Mucosa of rectum (tissue), 2 donors: ENCODE measurements around the gene ABCC10.

ENCODE experiments used
- H3K27ac ChIP-seq, 2 donors: one replicate each; pipeline ENCODE4 v1.7.0; 2013; ENCODE audit warnings: inconsistent platforms in 2 of 2, low read depth in 2 of 2, low read length in 2 of 2
- H3K27me3 ChIP-seq, 2 donors: one replicate each; pipeline ENCODE4 v1.7.0; 2013; ENCODE audit warnings: low read length in 2 of 2; ENCODE audit not compliant: control insufficient read depth in 2 of 2, insufficient read depth in 2 of 2
- H3K36me3 ChIP-seq, 2 donors: one replicate each; pipeline ENCODE4 v1.7.0; 2013; ENCODE audit warnings: low read length in 2 of 2; ENCODE audit not compliant: control insufficient read depth in 2 of 2, insufficient read depth in 2 of 2
- H3K4me1 ChIP-seq, 2 donors: one replicate each; pipeline ENCODE4 v1.7.0; 2013; ENCODE audit warnings: low read length in 2 of 2, mild to moderate bottlenecking in 1 of 2; ENCODE audit not compliant: control insufficient read depth in 2 of 2, insufficient read depth in 2 of 2
- H3K4me3 ChIP-seq, 2 donors: one replicate each; pipeline ENCODE4 v1.7.0; 2013; ENCODE audit warnings: low read length in 2 of 2
- H3K9ac ChIP-seq, 2 donors: one replicate each; pipeline ENCODE4 v1.7.0; 2013; ENCODE audit warnings: low read length in 2 of 2, low read depth in 1 of 2, mild to moderate bottlenecking in 1 of 2
- H3K9me3 ChIP-seq, 2 donors: one replicate each; pipeline ENCODE4 v1.7.0; 2013; ENCODE audit warnings: low read length in 2 of 2; ENCODE audit not compliant: control insufficient read depth in 2 of 2
- donor health status: healthy.
- donor health status: Normal muscosa, but diverticular disease.

ABCC10 gene

GRCh38 chr6:43478008-43478372, 50.6 kb downstream of the ABCC10 start:
- H3K27me3 ChIP-seq, result no peaks in the 10 kb centered on the region
- no peaks in the 10 kb centered on the region for H3K9me3 ChIP-seq
- peak overlapping the region; percentile 43 to 58 for H3K27ac ChIP-seq
- H3K4me3 ChIP-seq, result peak overlapping the region; percentile 76 to 83
- H3K4me1 ChIP-seq, result peaks cover 8 to 11% of the 10 kb centered on the region in 2 donors
- H3K36me3 ChIP-seq, result no peaks in the 10 kb centered on the region
- H3K9ac ChIP-seq, result peak overlapping the region; percentile 67 to 85

GRCh38 chr6:43481075-43481474, 53.7 kb downstream of the ABCC10 start:
- no peak overlapping the region for H3K9ac ChIP-seq
- no peaks in the 10 kb centered on the region for H3K36me3 ChIP-seq
- H3K9me3 ChIP-seq, result no peaks in the 10 kb centered on the region
- no peaks in the 10 kb centered on the region for H3K27me3 ChIP-seq
- H3K4me1 ChIP-seq, result peaks cover 8 to 11% of the 10 kb centered on the region in 2 donors
- no peak overlapping the region for H3K27ac ChIP-seq
- no peak overlapping the region for H3K4me3 ChIP-seq

GRCh38 chr6:43481591-43482236, 54.4 kb downstream of the ABCC10 start:
- Histone ChIP-seq H3K4me1 (peaks cover 8 to 11% of the 10 kb centered on the region in 2 donors), H3K4me3 (no peak overlapping the region), H3K27me3 (no peaks in the 10 kb centered on the region), H3K9me3 (no peaks in the 10 kb centered on the region), H3K27ac (no peak overlapping the region), H3K9ac (no peak overlapping the region), H3K36me3 (no peaks in the 10 kb centered on the region)

- Histone ChIP-seq H3K27me3 (no peaks in the 10 kb centered on the region), H3K9ac (no peak overlapping the region), H3K36me3 (no peaks in the 10 kb centered on the region), H3K9me3 (no peaks in the 10 kb centered on the region), H3K4me3 (no peak overlapping the region), H3K4me1 (peaks cover 0 to 8% of the 10 kb centered on the region in 2 donors), H3K27ac (no peak overlapping the region)
These were observed 61.4 kb downstream of the ABCC10 start for GRCh38 chr6:43488667-43489276.

GRCh38 chr6:43489277-43490072, 62.1 kb downstream of the ABCC10 start:
- no peak overlapping the region for H3K4me3 ChIP-seq
- no peak overlapping the region for H3K9ac ChIP-seq
- no peaks in the 10 kb centered on the region for H3K9me3 ChIP-seq
- H3K27ac ChIP-seq, result no peak overlapping the region
- H3K27me3 ChIP-seq, result no peaks in the 10 kb centered on the region
- peaks cover 0 to 2% of the 10 kb centered on the region in 2 donors for H3K36me3 ChIP-seq
- H3K4me1 ChIP-seq, result peaks cover 0 to 8% of the 10 kb centered on the region in 2 donors

- no peak overlapping the region for H3K9ac ChIP-seq
- H3K4me3 ChIP-seq, result no peak overlapping the region
- H3K4me1 ChIP-seq, result peaks cover 0 to 9% of the 10 kb centered on the region in 2 donors
- no peaks in the 10 kb centered on the region for H3K9me3 ChIP-seq
- H3K27ac ChIP-seq, result no peak overlapping the region
- H3K36me3 ChIP-seq, result peaks cover 0 to 2% of the 10 kb centered on the region in 2 donors
- H3K27me3 ChIP-seq, result no peaks in the 10 kb centered on the region
These were observed 63.2 kb downstream of the ABCC10 start for GRCh38 chr6:43490523-43490939.

- Histone ChIP-seq H3K4me1 (peaks cover 0 to 11% of the 10 kb centered on the region in 2 donors), H3K9ac (no peak overlapping the region), H3K36me3 (peaks cover 0 to 2% of the 10 kb centered on the region in 2 donors), H3K9me3 (no peaks in the 10 kb centered on the region), H3K4me3 (no peak overlapping the region), H3K27me3 (no peaks in the 10 kb centered on the region), H3K27ac (no peak overlapping the region)
These were observed 64.7 kb downstream of the ABCC10 start for GRCh38 chr6:43491750-43492661.

GRCh38 chr6:43492673-43493072, 65.3 kb downstream of the ABCC10 start:
- Histone ChIP-seq H3K27ac (no peak overlapping the region), H3K27me3 (no peaks in the 10 kb centered on the region), H3K36me3 (peaks cover 0 to 2% of the 10 kb centered on the region in 2 donors), H3K9ac (no peak overlapping the region), H3K4me3 (no peak overlapping the region), H3K9me3 (no peaks in the 10 kb centered on the region), H3K4me1 (peaks cover 0 to 11% of the 10 kb centered on the region in 2 donors)

GRCh38 chr6:43493230-43493629, 65.9 kb downstream of the ABCC10 start:
- Histone ChIP-seq H3K27ac (no peak overlapping the region), H3K9me3 (no peaks in the 10 kb centered on the region), H3K4me3 (no peak overlapping the region), H3K36me3 (peaks cover 0 to 2% of the 10 kb centered on the region in 2 donors), H3K9ac (no peak overlapping the region), H3K4me1 (peaks cover 0 to 11% of the 10 kb centered on the region in 2 donors), H3K27me3 (no peaks in the 10 kb centered on the region)
